H9 (cell line): ENCODE results near the gene PDGFB. TPM values are rescaled to one million over a fixed set of nuclear protein-coding genes. Genes with fewer than 3 reads are reported as not detected.
A peak's percentile ranks its signal among the peaks of the same experiment; 100 is the strongest.

ENCODE experiments used
- DNase-seq: peaks from one replicate; pipeline ENCODE4 v3.0.0-alpha.2; 2017
- H2AFZ ChIP-seq: one replicate; pipeline ENCODE4 v1.6.1; 2013; ENCODE audit warnings: mild to moderate bottlenecking, low read length, control low read depth, moderate library complexity
- H2AK5ac ChIP-seq: 2 replicates; pipeline ENCODE4 v1.6.1; 2013; ENCODE audit warnings: low read length, control low read depth, mixed read lengths; ENCODE audit not compliant: insufficient read length
- H2BK120ac ChIP-seq: one replicate; pipeline ENCODE4 v1.6.1; 2013; ENCODE audit warnings: low read depth, mild to moderate bottlenecking, low read length, control low read depth, inconsistent platforms; ENCODE audit not compliant: poor library complexity, severe bottlenecking
- H2BK12ac ChIP-seq: 2 replicates; pipeline ENCODE4 v1.6.1; 2013; ENCODE audit warnings: low read length, control low read depth, mixed read lengths, low read depth; ENCODE audit not compliant: insufficient read length
- H2BK15ac ChIP-seq: 2 replicates; pipeline ENCODE4 v1.6.1; 2013; ENCODE audit warnings: low read depth, low read length, control low read depth
- H2BK20ac ChIP-seq: one replicate; pipeline ENCODE4 v1.6.1; 2013; ENCODE audit warnings: low read depth, mild to moderate bottlenecking, low read length, control low read depth, inconsistent platforms; ENCODE audit not compliant: poor library complexity, severe bottlenecking
- H2BK5ac ChIP-seq: 2 replicates; pipeline ENCODE4 v1.6.1; 2013; ENCODE audit warnings: low read length, control low read depth, mixed read lengths; ENCODE audit not compliant: insufficient read length
- H3K14ac ChIP-seq: 2 replicates; pipeline ENCODE4 v1.6.1; 2013; ENCODE audit warnings: low read length, control low read depth; ENCODE audit not compliant: insufficient read depth
- H3K18ac ChIP-seq: 2 replicates; pipeline ENCODE4 v1.6.1; 2013; ENCODE audit warnings: low read depth, mild to moderate bottlenecking, mixed read lengths, low read length, control low read depth; ENCODE audit not compliant: insufficient read length
- H3K23ac ChIP-seq: 2 replicates; pipeline ENCODE4 v1.6.1; 2013; ENCODE audit warnings: low read length, control low read depth, mixed read lengths, low read depth; ENCODE audit not compliant: insufficient read length
- H3K23me2 ChIP-seq: 2 replicates; pipeline ENCODE4 v1.6.1; 2013; ENCODE audit warnings: low read depth, mild to moderate bottlenecking, mixed read lengths, low read length, control low read depth; ENCODE audit not compliant: insufficient read length, poor library complexity, severe bottlenecking
- H3K27ac ChIP-seq: 2 replicates; pipeline ENCODE4 v1.5.1; 2013; ENCODE audit warnings: low read length, control low read depth, mixed read lengths, low read depth; ENCODE audit not compliant: insufficient read length
- H3K27me3 ChIP-seq: 2 replicates; pipeline ENCODE4 v1.6.1; 2013; ENCODE audit warnings: low read length, control low read depth, inconsistent platforms; ENCODE audit not compliant: insufficient read depth
- H3K4ac ChIP-seq: 2 replicates; pipeline ENCODE4 v1.6.1; 2013; ENCODE audit warnings: low read depth, mild to moderate bottlenecking, control low read depth, inconsistent platforms, low read length, moderate library complexity
- H3K4me1 ChIP-seq: 2 replicates; pipeline ENCODE4 v1.6.1; 2013; ENCODE audit warnings: low read length, control low read depth, inconsistent platforms; ENCODE audit not compliant: insufficient read depth
- H3K4me2 ChIP-seq: 2 replicates; pipeline ENCODE4 v1.6.1; 2013; ENCODE audit warnings: low read length, control low read depth, mixed read lengths; ENCODE audit not compliant: insufficient read length, insufficient read depth
- H3K56ac ChIP-seq: 2 replicates; pipeline ENCODE4 v1.6.1; 2013; ENCODE audit warnings: low read depth, mild to moderate bottlenecking, mixed read lengths, low read length, control low read depth; ENCODE audit not compliant: insufficient read length
- H3K79me1 ChIP-seq: 2 replicates; pipeline ENCODE4 v1.6.1; 2013; ENCODE audit warnings: low read depth, mild to moderate bottlenecking, moderate library complexity, low read length, control low read depth, inconsistent platforms; ENCODE audit not compliant: insufficient read depth, poor library complexity, severe bottlenecking
- H3K79me2 ChIP-seq: 2 replicates; pipeline ENCODE4 v1.6.1; 2013; ENCODE audit warnings: low read length, control low read depth, inconsistent platforms; ENCODE audit not compliant: insufficient read depth
- H3K9ac ChIP-seq: 2 replicates; pipeline ENCODE4 v1.6.1; 2013; ENCODE audit warnings: low read length, control low read depth, mixed read lengths; ENCODE audit not compliant: insufficient read length; ENCODE audit errors: extremely low read depth
- H3K9me3 ChIP-seq: one replicate; pipeline ENCODE4 v1.6.1; 2013; ENCODE audit warnings: low read depth, low read length, inconsistent platforms; ENCODE audit not compliant: control insufficient read depth
- H3T11ph ChIP-seq: one replicate; pipeline ENCODE4 v1.6.1; 2013; ENCODE audit warnings: mild to moderate bottlenecking, low read length, control low read depth, inconsistent platforms
- H4K20me1 ChIP-seq: one replicate; pipeline ENCODE4 v1.6.1; 2013; ENCODE audit not compliant: control insufficient read depth, insufficient read length, insufficient read depth
- H4K5ac ChIP-seq: 2 replicates; pipeline ENCODE4 v1.6.1; 2013; ENCODE audit warnings: low read depth, mild to moderate bottlenecking, mixed read lengths, low read length, control low read depth; ENCODE audit not compliant: insufficient read length
- H4K8ac ChIP-seq: replicated peaks from 2 replicates; pipeline ENCODE4 v1.6.1; 2013; ENCODE audit warnings: low read length, control low read depth, mixed read lengths, low read depth; ENCODE audit not compliant: insufficient read length
- H4K91ac ChIP-seq: 2 replicates; pipeline ENCODE4 v1.6.1; 2013; ENCODE audit warnings: low read depth, mild to moderate bottlenecking, moderate library complexity, mixed read lengths, low read length, control low read depth; ENCODE audit not compliant: insufficient read length
- H3K27ac Mint-ChIP-seq, 3 experiments: 2 replicates in 2 of 3; 3 replicates in 1 of 3; pipeline ENCODE4 v1.8.0; 2020 to 2021; ENCODE audit warnings: mixed read lengths in 3 of 3, mild to moderate bottlenecking in 1 of 3, moderate library complexity in 1 of 3
- H3K27me3 Mint-ChIP-seq: 2 replicates; pipeline ENCODE4 v1.8.0; 2021; ENCODE audit warnings: low read depth, mild to moderate bottlenecking, moderate library complexity, mixed read lengths
- H3K36me3 Mint-ChIP-seq, 3 experiments: 2 replicates in 2 of 3; 3 replicates in 1 of 3; pipeline ENCODE4 v1.8.0; 2020 to 2021; ENCODE audit warnings: low read depth in 3 of 3, mixed read lengths in 3 of 3; ENCODE audit not compliant: insufficient read depth in 1 of 3
- H3K4me1 Mint-ChIP-seq, 2 experiments: 2 replicates each; pipeline ENCODE4 v1.8.0; 2020; ENCODE audit warnings: mixed read lengths in 2 of 2
- H3K4me3 Mint-ChIP-seq, 2 experiments: 2 replicates in 1 of 2; 3 replicates in 1 of 2; pipeline ENCODE4 v1.8.0; 2020 to 2021; ENCODE audit warnings: mild to moderate bottlenecking in 2 of 2, mixed read lengths in 2 of 2, moderate library complexity in 1 of 2
- H3K9me3 Mint-ChIP-seq, 2 experiments: 2 replicates in 1 of 2; 3 replicates in 1 of 2; pipeline ENCODE4 v1.8.0; 2020; ENCODE audit warnings: mild to moderate bottlenecking in 2 of 2, mixed read lengths in 2 of 2, moderate library complexity in 1 of 2
- WGBS: extraction: QIAGEN DNeasy Blood & Tissue Kit; methylation state at CpG from one replicate; pipeline ENCODE4 v1.1.7; 2013; ENCODE audit warnings: missing lambda C conversion rate, low lambda C conversion rate, mixed read lengths; ENCODE audit not compliant: insufficient read length; ENCODE audit errors: extremely low coverage; 5-methylcytosine and 5-hydroxymethylcytosine counted together
- total RNA-seq: library from RNA; stranded (reverse); gene quantifications from 2 replicates; pipeline ENCODE4 v1.2.1, GENCODE V29; 2021
- TF ChIP-seq, protein P1 (sequence below): fragments of 200-600 bp; sonication (generic); conservative IDR thresholded peaks from 3 replicates; pipeline ENCODE4 v1.8.0; 2021; ENCODE audit warnings: antibody characterized with exemption, mild to moderate bottlenecking

The PDGFB gene
- total RNA-seq, 1 experiment from 2014 or later: 6.1 TPM

DNA sequence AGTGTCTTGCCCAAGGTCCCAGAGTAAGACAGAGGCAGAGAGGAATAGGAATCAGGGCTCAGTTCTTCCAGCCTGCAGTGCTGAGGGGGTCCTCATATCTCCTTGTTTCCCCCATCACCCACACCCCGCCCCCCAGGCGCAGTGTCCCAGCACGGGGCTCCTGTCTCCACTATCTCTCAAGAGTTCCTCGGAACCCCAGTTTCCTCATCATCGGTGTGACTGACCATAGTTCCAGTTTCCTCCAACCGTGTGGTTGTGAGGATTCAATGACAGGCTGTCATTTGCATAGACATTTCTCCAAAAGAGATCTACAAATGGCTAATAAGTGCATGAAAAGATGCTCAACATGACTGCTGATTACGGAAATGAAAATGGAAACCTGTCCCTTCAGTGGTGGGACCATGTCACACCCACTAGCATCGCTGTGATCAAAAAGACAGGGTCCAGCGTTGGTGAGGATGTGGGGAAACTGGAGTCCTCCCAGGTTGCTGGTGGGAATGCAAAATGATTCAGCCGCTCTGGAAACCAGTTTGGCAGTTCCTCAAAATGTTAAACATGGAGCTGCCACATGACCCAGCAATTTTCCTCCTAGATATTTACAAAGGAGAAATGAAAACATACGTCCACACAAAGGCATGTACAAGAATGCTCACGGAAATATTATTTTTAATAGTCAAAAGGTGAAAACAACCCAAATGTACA, 31.8 kb upstream of the PDGFB start:
- Histone ChIP-seq H3K4me1 (peaks cover 4% of the 10 kb centered on the region; the same call in 1 of the 2 replicates), H3K27me3 (no peaks in the 10 kb centered on the region), H2BK12ac (no peak overlapping the region), H4K20me1 (no peaks in the 10 kb centered on the region), H3K23me2 (no peaks in the 10 kb centered on the region), H2AFZ (no peak overlapping the region), H3K14ac (no peak overlapping the region), H3K79me2 (no peaks in the 10 kb centered on the region), H3T11ph (no peak overlapping the region), H4K8ac (no peak overlapping the region), H3K56ac (no peak overlapping the region), H3K9me3 (no peaks in the 10 kb centered on the region), H2BK5ac (no peak overlapping the region), H3K27ac (no peak overlapping the region), H3K4ac (no peak overlapping the region), H4K5ac (no peak overlapping the region), H2BK20ac (no peak overlapping the region), H3K79me1 (no peaks in the 10 kb centered on the region), H3K4me2 (no peak overlapping the region), H3K23ac (no peak overlapping the region), H4K91ac (no peak overlapping the region), H3K18ac (no peak overlapping the region), H2BK120ac (no peak overlapping the region), H3K9ac (no peak overlapping the region), H2AK5ac (no peak overlapping the region), H2BK15ac (no peak overlapping the region; the same call in 1 of the 2 replicates)
- no peak for DNase-seq
- no CpG with 5 or more reads among the region's 12 CpGs for WGBS
- TF ChIP-seq, protein P1, sequence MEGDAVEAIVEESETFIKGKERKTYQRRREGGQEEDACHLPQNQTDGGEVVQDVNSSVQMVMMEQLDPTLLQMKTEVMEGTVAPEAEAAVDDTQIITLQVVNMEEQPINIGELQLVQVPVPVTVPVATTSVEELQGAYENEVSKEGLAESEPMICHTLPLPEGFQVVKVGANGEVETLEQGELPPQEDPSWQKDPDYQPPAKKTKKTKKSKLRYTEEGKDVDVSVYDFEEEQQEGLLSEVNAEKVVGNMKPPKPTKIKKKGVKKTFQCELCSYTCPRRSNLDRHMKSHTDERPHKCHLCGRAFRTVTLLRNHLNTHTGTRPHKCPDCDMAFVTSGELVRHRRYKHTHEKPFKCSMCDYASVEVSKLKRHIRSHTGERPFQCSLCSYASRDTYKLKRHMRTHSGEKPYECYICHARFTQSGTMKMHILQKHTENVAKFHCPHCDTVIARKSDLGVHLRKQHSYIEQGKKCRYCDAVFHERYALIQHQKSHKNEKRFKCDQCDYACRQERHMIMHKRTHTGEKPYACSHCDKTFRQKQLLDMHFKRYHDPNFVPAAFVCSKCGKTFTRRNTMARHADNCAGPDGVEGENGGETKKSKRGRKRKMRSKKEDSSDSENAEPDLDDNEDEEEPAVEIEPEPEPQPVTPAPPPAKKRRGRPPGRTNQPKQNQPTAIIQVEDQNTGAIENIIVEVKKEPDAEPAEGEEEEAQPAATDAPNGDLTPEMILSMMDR: no peak
- H3K4me3 Mint-ChIP-seq: no peak overlapping the region
- H3K36me3 Mint-ChIP-seq: peaks cover 4 to 13% (median 6%) of the 10 kb centered on the region in 3 experiments; a peak in 4 of 7 replicates
- peaks cover 9% of the 10 kb centered on the region for H3K27me3 Mint-ChIP-seq
- H3K27ac Mint-ChIP-seq: 0 out of 7 replicates have a peak overlapping the region, but pooled peaks of 1 of the 3 experiments have one; percentile 68
- H3K4me1 Mint-ChIP-seq: peaks cover 20 to 27% of the 10 kb centered on the region in 2 experiments
- peaks cover 8 to 10% of the 10 kb centered on the region in 2 experiments for H3K9me3 Mint-ChIP-seq
